ENCODE results near the gene HAL. TPM values are rescaled to one million over a fixed set of nuclear protein-coding genes. Genes with fewer than 3 reads are reported as not detected.

Gene HAL
- total RNA-seq (2014; rRNA removed; shearing (Covaris generic); ENCODE audit: low replicate concordance): 0.07 and 0.69 TPM in 2 replicates

GRCh38 chr12:95996034-95996658 lies at the start of gene HAL:
TSS of gene HAL (minus strand) at chr12:95996344. CDS start at chr12:95995910, 434 bp downstream.
- H3K36me3 ChIP-seq (ENCODE audit: insufficient read depth, low read length): no peaks in the 10 kb centered on the region
- peaks cover 3% of the 10 kb centered on the region; the same call in 1 of the 2 replicates for H3K4me1 ChIP-seq (ENCODE audit: low read length)
- H3K4me2 ChIP-seq (ENCODE audit: low read depth, low read length, poor library complexity, severe bottlenecking): no peak within 1 kb of the TSS
- H3K9me2 ChIP-seq (replicated peaks; ENCODE audit: insufficient read depth, low read length): no peaks in the 10 kb centered on the region
- H4K20me1 ChIP-seq (ENCODE audit: insufficient read depth, low read depth, low read length): no peaks in the 10 kb centered on the region
- H2AFZ ChIP-seq (ENCODE audit: low read length): no peak within 1 kb of the TSS
- no peak within 1 kb of the TSS for H3K27ac ChIP-seq (ENCODE audit: low read length)
- H3K79me2 ChIP-seq (ENCODE audit: low read length): no peaks in the 10 kb centered on the region
- H3K27me3 ChIP-seq (ENCODE audit: low read length): no peaks in the 10 kb centered on the region
- H3K9ac ChIP-seq (ENCODE audit: low read length): no peak within 1 kb of the TSS
- no peaks in the 10 kb centered on the region for H3K9me3 ChIP-seq (ENCODE audit: low read length)
- H3K4me3 ChIP-seq (ENCODE audit: low read length): no peak within 1 kb of the TSS
- no peak for DNase-seq

- Histone ChIP-seq H3K27ac (ENCODE audit: low read length) (no peak overlapping the region), H3K4me3 (ENCODE audit: low read length) (no peak overlapping the region), H3K4me2 (ENCODE audit: low read depth, low read length, poor library complexity, severe bottlenecking) (no peak overlapping the region), H3K9me2 (replicated peaks; ENCODE audit: insufficient read depth, low read length) (no peaks in the 10 kb centered on the region), H4K20me1 (ENCODE audit: insufficient read depth, low read depth, low read length) (no peaks in the 10 kb centered on the region), H2AFZ (ENCODE audit: low read length) (no peak overlapping the region), H3K9me3 (ENCODE audit: low read length) (no peaks in the 10 kb centered on the region), H3K27me3 (ENCODE audit: low read length) (no peaks in the 10 kb centered on the region), H3K4me1 (ENCODE audit: low read length) (peaks cover 16% of the 10 kb centered on the region), H3K79me2 (ENCODE audit: low read length) (no peaks in the 10 kb centered on the region), H3K9ac (ENCODE audit: low read length) (no peak overlapping the region), H3K36me3 (ENCODE audit: insufficient read depth, low read length) (no peaks in the 10 kb centered on the region)
- DNase-seq: no peak
These were observed 49.4 kb upstream of the HAL start for GRCh38 chr12:96045566-96045965.

GRCh38 chr12:96044943-96045290 lies 48.8 kb upstream of the HAL start:
- H3K4me2 ChIP-seq (ENCODE audit: low read depth, low read length, poor library complexity, severe bottlenecking): no peak overlapping the region
- no peak for DNase-seq
- H3K36me3 ChIP-seq (ENCODE audit: insufficient read depth, low read length): no peaks in the 10 kb centered on the region
- no peaks in the 10 kb centered on the region for H3K79me2 ChIP-seq (ENCODE audit: low read length)
- no peaks in the 10 kb centered on the region for H3K27me3 ChIP-seq (ENCODE audit: low read length)
- no peak overlapping the region for H3K9ac ChIP-seq (ENCODE audit: low read length)
- no peaks in the 10 kb centered on the region for H4K20me1 ChIP-seq (ENCODE audit: insufficient read depth, low read depth, low read length)
- H3K4me1 ChIP-seq (ENCODE audit: low read length): peaks cover 16% of the 10 kb centered on the region
- no peaks in the 10 kb centered on the region for H3K9me2 ChIP-seq (replicated peaks; ENCODE audit: insufficient read depth, low read length)
- H3K9me3 ChIP-seq (ENCODE audit: low read length): no peaks in the 10 kb centered on the region
- no peak overlapping the region for H3K27ac ChIP-seq (ENCODE audit: low read length)
- no peak overlapping the region for H2AFZ ChIP-seq (ENCODE audit: low read length)
- H3K4me3 ChIP-seq (ENCODE audit: low read length): no peak overlapping the region

- Histone ChIP-seq H3K27me3 (ENCODE audit: low read length) (no peaks in the 10 kb centered on the region), H4K20me1 (ENCODE audit: insufficient read depth, low read depth, low read length) (no peaks in the 10 kb centered on the region), H3K9me2 (replicated peaks; ENCODE audit: insufficient read depth, low read length) (no peaks in the 10 kb centered on the region), H3K79me2 (ENCODE audit: low read length) (no peaks in the 10 kb centered on the region), H3K36me3 (ENCODE audit: insufficient read depth, low read length) (no peaks in the 10 kb centered on the region), H3K4me2 (ENCODE audit: low read depth, low read length, poor library complexity, severe bottlenecking) (no peak overlapping the region), H2AFZ (ENCODE audit: low read length) (no peak overlapping the region), H3K4me1 (ENCODE audit: low read length) (peaks cover 16% of the 10 kb centered on the region), H3K4me3 (ENCODE audit: low read length) (no peak overlapping the region), H3K9ac (ENCODE audit: low read length) (no peak overlapping the region), H3K27ac (ENCODE audit: low read length) (no peak overlapping the region), H3K9me3 (ENCODE audit: low read length) (no peaks in the 10 kb centered on the region)
- no peak for DNase-seq
These were observed 48.1 kb upstream of the HAL start for GRCh38 chr12:96044017-96044942.

GRCh38 chr12:96041181-96041580 lies 45.0 kb upstream of the HAL start:
- Histone ChIP-seq H3K27ac (ENCODE audit: low read length) (no peak overlapping the region), H3K4me2 (ENCODE audit: low read depth, low read length, poor library complexity, severe bottlenecking) (no peak overlapping the region), H3K9me2 (replicated peaks; ENCODE audit: insufficient read depth, low read length) (no peaks in the 10 kb centered on the region), H3K27me3 (ENCODE audit: low read length) (no peaks in the 10 kb centered on the region), H3K4me3 (ENCODE audit: low read length) (no peak overlapping the region), H3K9ac (ENCODE audit: low read length) (no peak overlapping the region), H3K9me3 (ENCODE audit: low read length) (no peaks in the 10 kb centered on the region), H2AFZ (ENCODE audit: low read length) (no peak overlapping the region), H3K36me3 (ENCODE audit: insufficient read depth, low read length) (no peaks in the 10 kb centered on the region), H4K20me1 (ENCODE audit: insufficient read depth, low read depth, low read length) (no peaks in the 10 kb centered on the region), H3K79me2 (ENCODE audit: low read length) (no peaks in the 10 kb centered on the region), H3K4me1 (ENCODE audit: low read length) (peaks cover 13% of the 10 kb centered on the region)
- no peak for DNase-seq

- H3K36me3 ChIP-seq (ENCODE audit: insufficient read depth, low read length): no peaks in the 10 kb centered on the region
- no peak overlapping the region for H3K27ac ChIP-seq (ENCODE audit: low read length)
- no peaks in the 10 kb centered on the region for H3K79me2 ChIP-seq (ENCODE audit: low read length)
- no peak overlapping the region for H2AFZ ChIP-seq (ENCODE audit: low read length)
- no peaks in the 10 kb centered on the region for H3K9me2 ChIP-seq (replicated peaks; ENCODE audit: insufficient read depth, low read length)
- peaks cover 15% of the 10 kb centered on the region for H3K4me1 ChIP-seq (ENCODE audit: low read length)
- H4K20me1 ChIP-seq (ENCODE audit: insufficient read depth, low read depth, low read length): no peaks in the 10 kb centered on the region
- no peak overlapping the region for H3K4me2 ChIP-seq (ENCODE audit: low read depth, low read length, poor library complexity, severe bottlenecking)
- no peak for DNase-seq
- H3K4me3 ChIP-seq (ENCODE audit: low read length): no peak overlapping the region
- no peak overlapping the region for H3K9ac ChIP-seq (ENCODE audit: low read length)
- H3K27me3 ChIP-seq (ENCODE audit: low read length): no peaks in the 10 kb centered on the region
- no peaks in the 10 kb centered on the region for H3K9me3 ChIP-seq (ENCODE audit: low read length)
These were observed 44.4 kb upstream of the HAL start for GRCh38 chr12:96040305-96041133.

GRCh38 chr12:96039516-96039915 lies 43.4 kb upstream of the HAL start:
- no peak overlapping the region for H2AFZ ChIP-seq (ENCODE audit: low read length)
- no peak overlapping the region for H3K9ac ChIP-seq (ENCODE audit: low read length)
- no peak overlapping the region for H3K27ac ChIP-seq (ENCODE audit: low read length)
- no peaks in the 10 kb centered on the region for H3K9me3 ChIP-seq (ENCODE audit: low read length)
- H3K27me3 ChIP-seq (ENCODE audit: low read length): no peaks in the 10 kb centered on the region
- no peaks in the 10 kb centered on the region for H3K9me2 ChIP-seq (replicated peaks; ENCODE audit: insufficient read depth, low read length)
- H3K4me2 ChIP-seq (ENCODE audit: low read depth, low read length, poor library complexity, severe bottlenecking): no peak overlapping the region
- H3K4me3 ChIP-seq (ENCODE audit: low read length): no peak overlapping the region
- H3K79me2 ChIP-seq (ENCODE audit: low read length): peaks cover 5% of the 10 kb centered on the region
- no peaks in the 10 kb centered on the region for H3K36me3 ChIP-seq (ENCODE audit: insufficient read depth, low read length)
- no peak for DNase-seq
- H3K4me1 ChIP-seq (ENCODE audit: low read length): peaks cover 11% of the 10 kb centered on the region
- no peaks in the 10 kb centered on the region for H4K20me1 ChIP-seq (ENCODE audit: insufficient read depth, low read depth, low read length)

All from Karpas-422 (cell line).